Brain microvascular endothelial cell (primary cell): ENCODE results near the gene ARHGAP10.
"Not testable (repeated sequence)": the region's sequence is repeated elsewhere in the genome, so short reads cannot be mapped to it uniquely, and the experiment has no call there.

Experiments used
- DNase-seq: peaks from one replicate; pipeline ENCODE4 v3.0.0-alpha.2; 2020
- H3K27ac ChIP-seq: fragments of 250-450 bp; sonication (Bioruptor Pico); 2 replicates; pipeline ENCODE4 v1.5.1; 2020; ENCODE audit warnings: mild to moderate bottlenecking, moderate library complexity
- H3K27me3 ChIP-seq: fragments of 250-450 bp; sonication (Bioruptor Pico); replicated peaks from 2 replicates; pipeline ENCODE4 v1.5.1; 2020; ENCODE audit warnings: mild to moderate bottlenecking
- H3K36me3 ChIP-seq: fragments of 250-450 bp; sonication (Bioruptor Pico); replicated peaks from 2 replicates; pipeline ENCODE4 v1.5.1; 2020; ENCODE audit warnings: mild to moderate bottlenecking
- H3K4me3 ChIP-seq: 2 replicates; pipeline ENCODE4 v1.5.1; 2011; ENCODE audit warnings: low read depth, mild to moderate bottlenecking, control low read depth, low read length, moderate library complexity
- CTCF ChIP-seq: IDR thresholded peaks from 2 replicates; pipeline ENCODE4 v1.5.1; 2011; ENCODE audit warnings: low read depth, mild to moderate bottlenecking, moderate library complexity, low read length, control low read depth, inconsistent platforms; ENCODE audit errors: missing control alignments
- in situ Hi-C: cut with HindIII; loops from 2 replicates; pipeline ENCODE4 v1.10.0; 2017; ENCODE audit warnings: low sequenced_read_pairs, low pct_ligation_motif_present

Gene ARHGAP10

GRCh38 chr4:147874109-147874508 is 142.2 kb downstream of the ARHGAP10 start:
- Histone ChIP-seq H3K4me3 (no peak overlapping the region), H3K27me3 (no peaks in the 10 kb centered on the region), H3K36me3 (peaks cover 15% of the 10 kb centered on the region), H3K27ac (no peak overlapping the region)
- TF ChIP-seq CTCF, result no peak
- in situ Hi-C loops, result loop anchor here (25.0 kb wide), 1 partner anchor 162 kb away; no protein-coding TSS in a partner anchor
- DNase-seq, result no peak

- H3K27me3 ChIP-seq, result no peaks in the 10 kb centered on the region
- TF ChIP-seq CTCF, result no peak
- H3K36me3 ChIP-seq, result peaks cover 15% of the 10 kb centered on the region
- no peak overlapping the region for H3K4me3 ChIP-seq
- no peak for DNase-seq
- no peak overlapping the region for H3K27ac ChIP-seq
- in situ Hi-C loops, result no loop called here
Observed at GRCh38 chr4:147877308-147877771, 145.5 kb downstream of the ARHGAP10 start.

GRCh38 chr4:147879676-147880075 is 147.8 kb downstream of the ARHGAP10 start:
- no peak for DNase-seq
- in situ Hi-C loops, result no loop called here
- Histone ChIP-seq H3K36me3 (peaks cover 13% of the 10 kb centered on the region), H3K27ac (no peak overlapping the region), H3K27me3 (no peaks in the 10 kb centered on the region), H3K4me3 (no peak overlapping the region)
- no peak for TF ChIP-seq CTCF

- H3K36me3 ChIP-seq, result peaks cover 4% of the 10 kb centered on the region
- no peak overlapping the region for H3K27ac ChIP-seq
- TF ChIP-seq CTCF, result no peak
- in situ Hi-C loops, result no loop called here
- H3K27me3 ChIP-seq, result no peaks in the 10 kb centered on the region
- no peak for DNase-seq
- H3K4me3 ChIP-seq, result no peak overlapping the region
Observed at GRCh38 chr4:147880511-147880910, 148.6 kb downstream of the ARHGAP10 start.

GRCh38 chr4:147884536-147884935 is 152.6 kb downstream of the ARHGAP10 start:
- Histone ChIP-seq H3K27me3 (no peaks in the 10 kb centered on the region), H3K36me3 (peaks cover 5% of the 10 kb centered on the region), H3K4me3 (no peak overlapping the region), H3K27ac (no peak overlapping the region)
- DNase-seq, result no peak
- no peak for TF ChIP-seq CTCF
- in situ Hi-C loops, result no loop called here

GRCh38 chr4:147885216-147885615 is 153.3 kb downstream of the ARHGAP10 start:
- H3K4me3 ChIP-seq, H3K27ac ChIP-seq, in situ Hi-C loops, H3K36me3 ChIP-seq, H3K27me3 ChIP-seq, DNase-seq: not testable (repeated sequence)
